H9 (cell line): ENCODE results near the gene FCMR. TPM values are rescaled to one million over a fixed set of nuclear protein-coding genes. Genes with fewer than 3 reads are reported as not detected.

Experiments
- DNase-seq: peaks from one replicate; pipeline ENCODE4 v3.0.0-alpha.2; 2017
- H2AFZ ChIP-seq: one replicate; pipeline ENCODE4 v1.6.1; 2013; ENCODE audit warnings: mild to moderate bottlenecking, low read length, control low read depth, moderate library complexity
- H2AK5ac ChIP-seq: 2 replicates; pipeline ENCODE4 v1.6.1; 2013; ENCODE audit warnings: low read length, control low read depth, mixed read lengths; ENCODE audit not compliant: insufficient read length
- H2BK120ac ChIP-seq: one replicate; pipeline ENCODE4 v1.6.1; 2013; ENCODE audit warnings: low read depth, mild to moderate bottlenecking, low read length, control low read depth, inconsistent platforms; ENCODE audit not compliant: poor library complexity, severe bottlenecking
- H2BK12ac ChIP-seq: 2 replicates; pipeline ENCODE4 v1.6.1; 2013; ENCODE audit warnings: low read length, control low read depth, mixed read lengths, low read depth; ENCODE audit not compliant: insufficient read length
- H2BK15ac ChIP-seq: 2 replicates; pipeline ENCODE4 v1.6.1; 2013; ENCODE audit warnings: low read depth, low read length, control low read depth
- H2BK20ac ChIP-seq: one replicate; pipeline ENCODE4 v1.6.1; 2013; ENCODE audit warnings: low read depth, mild to moderate bottlenecking, low read length, control low read depth, inconsistent platforms; ENCODE audit not compliant: poor library complexity, severe bottlenecking
- H2BK5ac ChIP-seq: 2 replicates; pipeline ENCODE4 v1.6.1; 2013; ENCODE audit warnings: low read length, control low read depth, mixed read lengths; ENCODE audit not compliant: insufficient read length
- H3K14ac ChIP-seq: 2 replicates; pipeline ENCODE4 v1.6.1; 2013; ENCODE audit warnings: low read length, control low read depth; ENCODE audit not compliant: insufficient read depth
- H3K18ac ChIP-seq: 2 replicates; pipeline ENCODE4 v1.6.1; 2013; ENCODE audit warnings: low read depth, mild to moderate bottlenecking, mixed read lengths, low read length, control low read depth; ENCODE audit not compliant: insufficient read length
- H3K23ac ChIP-seq: 2 replicates; pipeline ENCODE4 v1.6.1; 2013; ENCODE audit warnings: low read length, control low read depth, mixed read lengths, low read depth; ENCODE audit not compliant: insufficient read length
- H3K23me2 ChIP-seq: 2 replicates; pipeline ENCODE4 v1.6.1; 2013; ENCODE audit warnings: low read depth, mild to moderate bottlenecking, mixed read lengths, low read length, control low read depth; ENCODE audit not compliant: insufficient read length, poor library complexity, severe bottlenecking
- H3K27ac ChIP-seq: 2 replicates; pipeline ENCODE4 v1.5.1; 2013; ENCODE audit warnings: low read length, control low read depth, mixed read lengths, low read depth; ENCODE audit not compliant: insufficient read length
- H3K27me3 ChIP-seq: 2 replicates; pipeline ENCODE4 v1.6.1; 2013; ENCODE audit warnings: low read length, control low read depth, inconsistent platforms; ENCODE audit not compliant: insufficient read depth
- H3K4ac ChIP-seq: 2 replicates; pipeline ENCODE4 v1.6.1; 2013; ENCODE audit warnings: low read depth, mild to moderate bottlenecking, control low read depth, inconsistent platforms, low read length, moderate library complexity
- H3K4me1 ChIP-seq: 2 replicates; pipeline ENCODE4 v1.6.1; 2013; ENCODE audit warnings: low read length, control low read depth, inconsistent platforms; ENCODE audit not compliant: insufficient read depth
- H3K4me2 ChIP-seq: 2 replicates; pipeline ENCODE4 v1.6.1; 2013; ENCODE audit warnings: low read length, control low read depth, mixed read lengths; ENCODE audit not compliant: insufficient read length, insufficient read depth
- H3K56ac ChIP-seq: 2 replicates; pipeline ENCODE4 v1.6.1; 2013; ENCODE audit warnings: low read depth, mild to moderate bottlenecking, mixed read lengths, low read length, control low read depth; ENCODE audit not compliant: insufficient read length
- H3K79me1 ChIP-seq: 2 replicates; pipeline ENCODE4 v1.6.1; 2013; ENCODE audit warnings: low read depth, mild to moderate bottlenecking, moderate library complexity, low read length, control low read depth, inconsistent platforms; ENCODE audit not compliant: insufficient read depth, poor library complexity, severe bottlenecking
- H3K79me2 ChIP-seq: 2 replicates; pipeline ENCODE4 v1.6.1; 2013; ENCODE audit warnings: low read length, control low read depth, inconsistent platforms; ENCODE audit not compliant: insufficient read depth
- H3K9ac ChIP-seq: 2 replicates; pipeline ENCODE4 v1.6.1; 2013; ENCODE audit warnings: low read length, control low read depth, mixed read lengths; ENCODE audit not compliant: insufficient read length; ENCODE audit errors: extremely low read depth
- H3K9me3 ChIP-seq: one replicate; pipeline ENCODE4 v1.6.1; 2013; ENCODE audit warnings: low read depth, low read length, inconsistent platforms; ENCODE audit not compliant: control insufficient read depth
- H3T11ph ChIP-seq: one replicate; pipeline ENCODE4 v1.6.1; 2013; ENCODE audit warnings: mild to moderate bottlenecking, low read length, control low read depth, inconsistent platforms
- H4K20me1 ChIP-seq: one replicate; pipeline ENCODE4 v1.6.1; 2013; ENCODE audit not compliant: control insufficient read depth, insufficient read length, insufficient read depth
- H4K5ac ChIP-seq: 2 replicates; pipeline ENCODE4 v1.6.1; 2013; ENCODE audit warnings: low read depth, mild to moderate bottlenecking, mixed read lengths, low read length, control low read depth; ENCODE audit not compliant: insufficient read length
- H4K8ac ChIP-seq: replicated peaks from 2 replicates; pipeline ENCODE4 v1.6.1; 2013; ENCODE audit warnings: low read length, control low read depth, mixed read lengths, low read depth; ENCODE audit not compliant: insufficient read length
- H4K91ac ChIP-seq: 2 replicates; pipeline ENCODE4 v1.6.1; 2013; ENCODE audit warnings: low read depth, mild to moderate bottlenecking, moderate library complexity, mixed read lengths, low read length, control low read depth; ENCODE audit not compliant: insufficient read length
- H3K27ac Mint-ChIP-seq, 3 experiments: 2 replicates in 2 of 3; 3 replicates in 1 of 3; pipeline ENCODE4 v1.8.0; 2020 to 2021; ENCODE audit warnings: mixed read lengths in 3 of 3, mild to moderate bottlenecking in 1 of 3, moderate library complexity in 1 of 3
- H3K27me3 Mint-ChIP-seq: 2 replicates; pipeline ENCODE4 v1.8.0; 2021; ENCODE audit warnings: low read depth, mild to moderate bottlenecking, moderate library complexity, mixed read lengths
- H3K36me3 Mint-ChIP-seq, 3 experiments: 2 replicates in 2 of 3; 3 replicates in 1 of 3; pipeline ENCODE4 v1.8.0; 2020 to 2021; ENCODE audit warnings: low read depth in 3 of 3, mixed read lengths in 3 of 3; ENCODE audit not compliant: insufficient read depth in 1 of 3
- H3K4me1 Mint-ChIP-seq, 2 experiments: 2 replicates each; pipeline ENCODE4 v1.8.0; 2020; ENCODE audit warnings: mixed read lengths in 2 of 2
- H3K4me3 Mint-ChIP-seq, 2 experiments: 2 replicates in 1 of 2; 3 replicates in 1 of 2; pipeline ENCODE4 v1.8.0; 2020 to 2021; ENCODE audit warnings: mild to moderate bottlenecking in 2 of 2, mixed read lengths in 2 of 2, moderate library complexity in 1 of 2
- H3K9me3 Mint-ChIP-seq, 2 experiments: 2 replicates in 1 of 2; 3 replicates in 1 of 2; pipeline ENCODE4 v1.8.0; 2020; ENCODE audit warnings: mild to moderate bottlenecking in 2 of 2, mixed read lengths in 2 of 2, moderate library complexity in 1 of 2
- WGBS: extraction: QIAGEN DNeasy Blood & Tissue Kit; methylation state at CpG from one replicate; pipeline ENCODE4 v1.1.7; 2013; ENCODE audit warnings: missing lambda C conversion rate, low lambda C conversion rate, mixed read lengths; ENCODE audit not compliant: insufficient read length; ENCODE audit errors: extremely low coverage; 5-methylcytosine and 5-hydroxymethylcytosine counted together
- total RNA-seq: library from RNA; stranded (reverse); gene quantifications from 2 replicates; pipeline ENCODE4 v1.2.1, GENCODE V29; 2021
- TF ChIP-seq, protein P1 (sequence below): fragments of 200-600 bp; sonication (generic); conservative IDR thresholded peaks from 3 replicates; pipeline ENCODE4 v1.8.0; 2021; ENCODE audit warnings: antibody characterized with exemption, mild to moderate bottlenecking

The FCMR gene
- total RNA-seq, 1 experiment from 2014 or later: not detected

DNA sequence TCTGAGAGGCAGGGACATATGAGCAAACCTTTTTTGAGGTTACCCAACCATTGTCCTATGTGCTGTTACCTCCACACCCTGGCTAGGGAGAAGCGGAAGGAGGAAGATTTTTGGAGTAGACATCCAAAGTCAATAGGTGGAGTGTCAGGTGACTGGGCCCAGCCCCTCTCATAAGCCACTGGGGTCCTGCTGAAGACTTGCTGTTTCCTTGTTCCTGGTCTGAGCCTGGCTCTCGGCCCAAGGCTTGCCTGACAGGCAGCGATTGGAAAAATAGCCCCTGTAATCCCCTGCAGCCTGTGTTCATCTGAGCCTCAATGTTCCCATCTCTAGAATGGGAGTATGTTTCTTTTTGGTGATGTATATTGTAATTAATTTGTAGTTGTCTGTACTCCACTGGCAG, 31.4 kb upstream of the FCMR start:
- Histone ChIP-seq H3K14ac (no peak overlapping the region), H3K23me2 (no peaks in the 10 kb centered on the region), H2AFZ (no peak overlapping the region), H3K23ac (no peak overlapping the region), H2BK5ac (no peak overlapping the region), H3K9ac (no peak overlapping the region), H2BK20ac (no peak overlapping the region), H2AK5ac (no peak overlapping the region), H4K91ac (no peak overlapping the region), H3K4me1 (no peaks in the 10 kb centered on the region), H3K4me2 (no peak overlapping the region), H3K4ac (no peak overlapping the region), H4K20me1 (no peaks in the 10 kb centered on the region), H3K79me2 (no peaks in the 10 kb centered on the region), H4K5ac (no peak overlapping the region), H3K27ac (no peak overlapping the region), H2BK12ac (no peak overlapping the region), H2BK120ac (no peak overlapping the region), H2BK15ac (no peak overlapping the region), H3K9me3 (no peaks in the 10 kb centered on the region), H4K8ac (no peak overlapping the region), H3K27me3 (no peaks in the 10 kb centered on the region), H3K79me1 (no peaks in the 10 kb centered on the region), H3K18ac (no peak overlapping the region), H3K56ac (no peak overlapping the region), H3T11ph (no peak overlapping the region)
- peaks cover 18% of the 10 kb centered on the region for H3K27me3 Mint-ChIP-seq
- H3K9me3 Mint-ChIP-seq: no peaks in the 10 kb centered on the region
- no peak for DNase-seq
- no peak overlapping the region for H3K4me3 Mint-ChIP-seq
- no peak overlapping the region for H3K27ac Mint-ChIP-seq
- no CpG with 5 or more reads among the region's 3 CpGs for WGBS
- TF ChIP-seq, protein P1, sequence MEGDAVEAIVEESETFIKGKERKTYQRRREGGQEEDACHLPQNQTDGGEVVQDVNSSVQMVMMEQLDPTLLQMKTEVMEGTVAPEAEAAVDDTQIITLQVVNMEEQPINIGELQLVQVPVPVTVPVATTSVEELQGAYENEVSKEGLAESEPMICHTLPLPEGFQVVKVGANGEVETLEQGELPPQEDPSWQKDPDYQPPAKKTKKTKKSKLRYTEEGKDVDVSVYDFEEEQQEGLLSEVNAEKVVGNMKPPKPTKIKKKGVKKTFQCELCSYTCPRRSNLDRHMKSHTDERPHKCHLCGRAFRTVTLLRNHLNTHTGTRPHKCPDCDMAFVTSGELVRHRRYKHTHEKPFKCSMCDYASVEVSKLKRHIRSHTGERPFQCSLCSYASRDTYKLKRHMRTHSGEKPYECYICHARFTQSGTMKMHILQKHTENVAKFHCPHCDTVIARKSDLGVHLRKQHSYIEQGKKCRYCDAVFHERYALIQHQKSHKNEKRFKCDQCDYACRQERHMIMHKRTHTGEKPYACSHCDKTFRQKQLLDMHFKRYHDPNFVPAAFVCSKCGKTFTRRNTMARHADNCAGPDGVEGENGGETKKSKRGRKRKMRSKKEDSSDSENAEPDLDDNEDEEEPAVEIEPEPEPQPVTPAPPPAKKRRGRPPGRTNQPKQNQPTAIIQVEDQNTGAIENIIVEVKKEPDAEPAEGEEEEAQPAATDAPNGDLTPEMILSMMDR: no peak
- peaks cover 0 to 6% of the 10 kb centered on the region in 2 experiments; a peak in 2 of 4 replicates for H3K4me1 Mint-ChIP-seq
- no peaks in the 10 kb centered on the region; a peak in 1 of 7 replicates for H3K36me3 Mint-ChIP-seq
